H1 (cell line): ENCODE data around the gene FEV. TPM values are rescaled to one million over a fixed set of nuclear protein-coding genes. Genes with fewer than 3 reads are reported as not detected.

Experiments used
- CTCF ChIA-PET: fragments of 300-600 bp; sonication (Branson Sonifier 250); formaldehyde crosslinking; loops from one replicate; lab custom pipeline; 2021; ENCODE audit not compliant: partially characterized antibody; lab: Charles Lee
- POLR2A ChIA-PET: fragments of 300-600 bp; sonication (Branson Sonifier 250); formaldehyde crosslinking; loops from one replicate; lab custom pipeline; 2021; ENCODE audit warnings: inconsistent platforms; ENCODE audit not compliant: partially characterized antibody; lab: Charles Lee
- DNase-seq, 2 experiments: peaks; one replicate each; pipeline versions ENCODE4 v3.0.0 to v3.0.0-alpha.2; 2010 to 2022; ENCODE audit warnings: low spot score in 2 of 2, low read depth in 1 of 2, mixed read lengths in 1 of 2
- FAIRE-seq: peaks from 2 replicates; lab custom pipeline; 2011; peaks lifted over from hg19 to GRCh38; lab: Jason Lieb, UNC
- H2AFZ ChIP-seq: 2 replicates; pipeline ENCODE4 v1.8.1; 2012; ENCODE audit warnings: low read length, inconsistent platforms
- H2AK5ac ChIP-seq: 2 replicates; pipeline ENCODE4 v1.6.1; 2013; ENCODE audit warnings: low read depth, low read length
- H2BK120ac ChIP-seq: replicated peaks from 2 replicates; pipeline ENCODE3; 2013; ENCODE audit warnings: low read depth, low read length, inconsistent platforms
- H2BK12ac ChIP-seq: 2 replicates; pipeline ENCODE4 v1.6.1; 2013; ENCODE audit warnings: low read depth, low read length
- H2BK15ac ChIP-seq: 2 replicates; pipeline ENCODE4 v1.6.1; 2013; ENCODE audit warnings: low read length
- H2BK20ac ChIP-seq: 2 replicates; pipeline ENCODE4 v1.6.1; 2013; ENCODE audit warnings: low read length
- H2BK5ac ChIP-seq: 2 replicates; pipeline ENCODE4 v1.6.1; 2013; ENCODE audit warnings: low read depth, low read length
- H3K14ac ChIP-seq: 2 replicates; pipeline ENCODE4 v1.6.1; 2013; ENCODE audit warnings: inconsistent platforms; ENCODE audit not compliant: insufficient read length
- H3K18ac ChIP-seq: 2 replicates; pipeline ENCODE4 v1.6.1; 2013; ENCODE audit warnings: low read length; ENCODE audit errors: extremely low read depth
- H3K23ac ChIP-seq: 2 replicates; pipeline ENCODE4 v1.6.1; 2013; ENCODE audit warnings: inconsistent platforms; ENCODE audit not compliant: insufficient read length
- H3K23me2 ChIP-seq: 2 replicates; pipeline ENCODE4 v1.6.1; 2013; ENCODE audit warnings: low read depth, low read length
- H3K27ac ChIP-seq: 2 replicates; pipeline ENCODE4 v1.6.1; 2011; ENCODE audit warnings: low read depth, low read length, inconsistent platforms
- H3K27me3 ChIP-seq, 4 experiments: replicated peaks in 1 of 4; 1 replicate in 1 of 4; 2 replicates in 3 of 4; pipeline versions ENCODE4 v1.6.1 to v1.8.1; 2011 to 2013; ENCODE audit warnings: low read length in 3 of 4, mild to moderate bottlenecking in 3 of 4, inconsistent platforms in 2 of 4, mixed read lengths in 2 of 4, moderate library complexity in 1 of 4; ENCODE audit not compliant: control insufficient read depth in 3 of 4, insufficient read depth in 3 of 4; ENCODE audit errors: extremely low read depth in 1 of 4
- H3K36me3 ChIP-seq, 4 experiments: 2 replicates each; pipeline versions ENCODE4 v1.6.1 to v1.8.1; 2011 to 2013; ENCODE audit warnings: mild to moderate bottlenecking in 4 of 4, low read length in 3 of 4, moderate library complexity in 2 of 4, control low read depth in 1 of 4, inconsistent platforms in 1 of 4; ENCODE audit not compliant: insufficient read depth in 4 of 4, control insufficient read depth in 2 of 4
- H3K4ac ChIP-seq: replicated peaks from 2 replicates; pipeline ENCODE3; 2013; ENCODE audit warnings: low read length, low read depth, mixed read lengths, inconsistent platforms; ENCODE audit not compliant: insufficient read length
- H3K4me1 ChIP-seq, 4 experiments: replicated peaks in 1 of 4; 1 replicate in 1 of 4; 2 replicates in 3 of 4; pipeline versions ENCODE4 v1.6.1 to v1.8.1; 2011 to 2013; ENCODE audit warnings: low read length in 3 of 4, inconsistent platforms in 2 of 4, mixed read lengths in 1 of 4; ENCODE audit not compliant: insufficient read depth in 4 of 4, control insufficient read depth in 3 of 4
- H3K4me2 ChIP-seq, 2 experiments: 2 replicates each; pipeline versions ENCODE4 v1.6.1 to v1.8.1; 2011 to 2013; ENCODE audit warnings: low read depth in 2 of 2, low read length in 2 of 2, control low read depth in 1 of 2, inconsistent platforms in 1 of 2, mild to moderate bottlenecking in 1 of 2; ENCODE audit not compliant: insufficient read depth in 1 of 2
- H3K4me3 ChIP-seq, 4 experiments: fragments of 200-600, 300-600 bp in 1 of 4; sonication (generic), shearing (Covaris generic), sonication (Bioruptor Twin) in 1 of 4; 2 replicates each; pipeline versions ENCODE4 v1.5.1 to v1.8.1; 2011 to 2016; ENCODE audit warnings: low read length in 4 of 4, low read depth in 3 of 4, control low read depth in 2 of 4, inconsistent platforms in 2 of 4, mild to moderate bottlenecking in 2 of 4, mixed read lengths in 1 of 4, moderate library complexity in 1 of 4; ENCODE audit not compliant: insufficient read depth in 2 of 4; ENCODE audit errors: extremely low read depth in 1 of 4
- H3K56ac ChIP-seq: replicated peaks from 2 replicates; pipeline ENCODE3; 2013; ENCODE audit warnings: low read depth, mild to moderate bottlenecking, mixed read lengths, low read length, inconsistent platforms; ENCODE audit not compliant: insufficient read length
- H3K79me1 ChIP-seq: 2 replicates; pipeline ENCODE4 v1.6.1; 2013; ENCODE audit warnings: low read depth, low read length, control low read depth
- H3K79me2 ChIP-seq, 2 experiments: 2 replicates each; pipeline versions ENCODE4 v1.6.1 to v1.8.1; 2012 to 2013; ENCODE audit warnings: low read length in 2 of 2, mild to moderate bottlenecking in 2 of 2, inconsistent platforms in 1 of 2; ENCODE audit not compliant: insufficient read depth in 2 of 2, control insufficient read depth in 1 of 2
- H3K9ac ChIP-seq, 4 experiments: replicated peaks in 1 of 4; 1 replicate in 1 of 4; 2 replicates in 3 of 4; pipeline versions ENCODE4 v1.6.1 to v1.8.1; 2011 to 2013; ENCODE audit warnings: low read depth in 3 of 4, low read length in 3 of 4, control low read depth in 2 of 4, mild to moderate bottlenecking in 2 of 4, moderate library complexity in 2 of 4, inconsistent platforms in 1 of 4; ENCODE audit errors: extremely low read depth in 1 of 4
- H3K9me3 ChIP-seq, 2 experiments: 2 replicates each; pipeline versions ENCODE4 v1.6.1 to v1.8.1; 2012 to 2013; ENCODE audit warnings: mild to moderate bottlenecking in 2 of 2, moderate library complexity in 2 of 2, control low read depth in 1 of 2, inconsistent platforms in 1 of 2, low read depth in 1 of 2, low read length in 1 of 2, mixed read lengths in 1 of 2; ENCODE audit not compliant: insufficient read depth in 2 of 2
- H4K20me1 ChIP-seq, 2 experiments: replicated peaks in 1 of 2; 2 replicates each; pipeline versions ENCODE3 to v1.8.1; 2011 to 2013; ENCODE audit warnings: inconsistent platforms in 2 of 2, low read length in 2 of 2, mild to moderate bottlenecking in 1 of 2; ENCODE audit not compliant: insufficient read depth in 2 of 2, control insufficient read depth in 1 of 2
- H4K5ac ChIP-seq: 2 replicates; pipeline ENCODE4 v1.6.1; 2013; ENCODE audit warnings: low read length, low read depth, mixed read lengths, inconsistent platforms; ENCODE audit not compliant: insufficient read length
- H4K8ac ChIP-seq: 2 replicates; pipeline ENCODE4 v1.8.0; 2013; ENCODE audit warnings: mild to moderate bottlenecking, moderate library complexity, low read length, inconsistent platforms; ENCODE audit not compliant: insufficient read depth; ENCODE audit errors: extremely low read depth
- H4K91ac ChIP-seq: replicated peaks from 2 replicates; pipeline ENCODE3; 2013; ENCODE audit warnings: low read length, mixed read lengths, inconsistent platforms; ENCODE audit not compliant: insufficient read length
- BACH1 ChIP-seq: IDR thresholded peaks from 2 replicates; pipeline ENCODE4 v1.6.1; 2012; ENCODE audit warnings: low read length, improper control_type of control experiment
- CBX8 ChIP-seq: fragments of 300-800, 300-1000 bp; sonication (generic); IDR thresholded peaks from 2 replicates; pipeline ENCODE4 v1.7.1; 2016; ENCODE audit warnings: low read depth, low read length, borderline replicate concordance
- CHD1 ChIP-seq: IDR thresholded peaks from 2 replicates; pipeline ENCODE4 v1.6.1; 2012; ENCODE audit warnings: low read depth, low read length, improper control_type of control experiment
- EP300 ChIP-seq, 2 experiments: IDR thresholded peaks; 1 replicate in 1 of 2; 2 replicates in 1 of 2; pipeline ENCODE4 v1.6.1; 2011 to 2012; ENCODE audit warnings: low read depth in 2 of 2, low read length in 2 of 2, mild to moderate bottlenecking in 2 of 2, borderline replicate concordance in 1 of 2, inconsistent platforms in 1 of 2, moderate library complexity in 1 of 2
- HDAC6 ChIP-seq: IDR thresholded peaks from one replicate; pipeline ENCODE4 v1.7.1; 2012; ENCODE audit warnings: low read depth, mild to moderate bottlenecking, inconsistent platforms, low read length, moderate library complexity
- JUN ChIP-seq: IDR thresholded peaks from 2 replicates; pipeline ENCODE4 v1.6.1; 2011; ENCODE audit warnings: low read depth, mild to moderate bottlenecking, improper control_type of control experiment, low read length
- PHF8 ChIP-seq: fragments of 200-600 bp; sonication (generic); conservative IDR thresholded peaks from 2 replicates; pipeline ENCODE4 v1.7.1; 2012; ENCODE audit warnings: low read depth, mild to moderate bottlenecking, inconsistent platforms, low read length, moderate library complexity
- SAP30 ChIP-seq: fragments of 300-600 bp; sonication (generic); IDR thresholded peaks from 2 replicates; pipeline ENCODE4 v1.7.1; 2012; ENCODE audit warnings: low read length, moderate library complexity, mild to moderate bottlenecking, inconsistent platforms; ENCODE audit not compliant: insufficient read depth, insufficient replicate concordance
- SP2 ChIP-seq: IDR thresholded peaks from 2 replicates; pipeline ENCODE4 v1.6.1; 2012; ENCODE audit warnings: mild to moderate bottlenecking, low read length, inconsistent platforms
- TAF1 ChIP-seq: IDR thresholded peaks from 2 replicates; pipeline ENCODE4 v1.6.1; 2011; ENCODE audit warnings: mild to moderate bottlenecking, low read depth, low read length
- WGBS, 2 experiments: shearing (Covaris generic) in 1 of 2; methylation state at CpG; one replicate each; pipeline versions ENCODE4 v1.1.6 to v1.1.7; 2013 to 2015; ENCODE audit warnings: low lambda C conversion rate in 2 of 2, mixed read lengths in 2 of 2, inconsistent platforms in 1 of 2, low coverage in 1 of 2, missing lambda C conversion rate in 1 of 2; ENCODE audit not compliant: insufficient replicate concordance in 2 of 2, insufficient coverage in 1 of 2, insufficient read length in 1 of 2; ENCODE audit errors: extremely low coverage in 1 of 2, missing lambda C conversion rate in 1 of 2; 5-methylcytosine and 5-hydroxymethylcytosine counted together
- polyA plus RNA-seq, 7 experiments: library from polyadenylated mRNA; depleted of rRNA in 3 of 7; stranded (reverse) in 5 of 7; unstranded in 2 of 7; fragments of >200 nt in 5 of 7; fragments of 200-250 nt in 2 of 7; gene quantifications; 1 replicate in 5 of 7; 2 replicates in 1 of 7; 4 replicates in 1 of 7; pipeline versions ENCODE4 v1.2.1 to v1.2.3, GENCODE V29; 2011 to 2013; ENCODE audit warnings: missing spikeins in 2 of 7, mixed read lengths in 2 of 7
- total RNA-seq: library from RNA; stranded (reverse); fragmentation: NEBNext Ultra II Directional; extraction: Animal tissue kit (Norgen Biotek cat#: 25700); gene quantifications from 2 replicates; pipeline ENCODE4 v1.2.1, GENCODE V29; 2021
- TF ChIP-seq, protein P1 (sequence below): IDR thresholded peaks from 2 replicates; pipeline ENCODE4 v1.6.1; 2011; ENCODE audit warnings: low read depth, mild to moderate bottlenecking, low read length; ENCODE audit not compliant: insufficient read depth

FEV gene
- total and polyA plus RNA-seq, 2 of the 8 experiments (the other 6 are each of a cell fraction or from before 2014, with no cell fraction given), result not detected

DNA sequence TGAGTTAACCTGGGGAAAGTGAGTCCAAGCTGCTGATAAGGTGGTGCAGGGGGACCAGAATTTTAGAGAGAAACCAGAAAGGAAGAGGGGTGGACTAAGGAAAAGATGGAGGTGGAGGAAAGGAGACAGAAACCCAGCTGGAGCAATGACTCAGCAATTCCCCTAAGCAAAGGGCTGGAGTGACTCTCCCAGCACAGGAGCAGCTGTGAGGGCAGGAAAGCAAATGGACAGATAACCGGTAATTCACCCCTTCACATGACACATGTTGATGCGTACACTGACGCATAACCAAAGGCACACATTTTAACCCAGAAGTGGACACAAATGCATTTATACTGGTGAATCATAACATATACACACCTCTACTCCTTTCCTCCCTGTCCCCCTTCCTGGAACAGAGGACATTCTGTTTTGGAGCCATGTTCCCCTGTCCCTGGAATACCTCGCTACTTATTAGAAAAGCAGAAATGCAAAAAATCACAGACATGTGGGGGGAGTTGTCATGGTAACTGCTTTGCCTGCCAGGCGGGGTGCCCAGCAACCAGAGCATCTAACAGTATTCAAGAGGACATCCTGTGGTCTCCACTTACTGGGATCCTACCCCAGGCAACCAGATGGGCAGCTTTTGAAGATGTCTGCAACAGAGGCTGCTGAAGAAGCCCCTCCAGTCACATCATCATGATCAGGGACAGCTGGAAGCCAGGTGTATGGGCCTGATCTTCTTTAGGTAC, 20.8 kb downstream of the FEV start:
- Histone ChIP-seq H2BK5ac (peak overlapping the region; percentile 61; the same call in 1 of the 2 replicates), H3K9me3 (peaks cover 0 to 2% of the 10 kb centered on the region in 2 experiments; a peak in 1 of 4 replicates), H2BK12ac (0 out of 2 replicates have a peak overlapping the region, but pooled peaks have one; percentile 18), H3K36me3 (peaks cover 0 to 15% (median 0%) of the 10 kb centered on the region in 4 experiments; a peak in 1 of 8 replicates), H3K79me1 (no peaks in the 10 kb centered on the region), H2BK120ac (no peak overlapping the region), H3K79me2 (no peaks in the 10 kb centered on the region), H3K4me3 (no peak overlapping the region), H3K27ac (no peak overlapping the region), H3K4me2 (peak overlapping the region; percentile 84 to 86; a peak in 3 of 4 replicates), H2BK20ac (no peak overlapping the region), H2BK15ac (no peak overlapping the region), H3K14ac (no peak overlapping the region), H3K23ac (no peak overlapping the region), H3K56ac (no peak overlapping the region), H3K9ac (no peak overlapping the region), H2AK5ac (no peak overlapping the region), H2AFZ (no peak overlapping the region), H3K27me3 (peaks cover 25 to 36% (median 32%) of the 10 kb centered on the region in 4 experiments), H3K4ac (no peak overlapping the region), H4K8ac (no peak overlapping the region), H3K23me2 (peaks cover 9% of the 10 kb centered on the region), H3K4me1 (peaks cover 9 to 26% (median 16%) of the 10 kb centered on the region in 4 experiments), H4K20me1 (peaks cover 2 to 12% of the 10 kb centered on the region in 2 experiments), H3K18ac (no peak overlapping the region), H4K91ac (no peak overlapping the region), H4K5ac (no peak overlapping the region)
- WGBS, 2 experiments, result 80% methylated on average over 5 of the region's 5 CpGs; no CpG with 5 or more reads in 1 of the 2 experiments
- FAIRE-seq (no peak), DNase-seq (no peak)
- ChIA-PET POLR2A (interaction anchor here (1.6 kb wide), 1 partner anchor 11 kb away, joined by 3 read pairs; no protein-coding TSS in a partner anchor), CTCF (interaction anchor here (0.6 to 3.7 kb wide), 9 partner anchors 11 to 121 kb away, joined by 3 to 28 read pairs (median 4); no protein-coding TSS in a partner anchor)
- TF ChIP-seq CHD1, result no peak
- TF ChIP-seq BACH1, result peak; percentile 91
- no peak for TF ChIP-seq PHF8
- no peak for TF ChIP-seq CBX8
- TF ChIP-seq SP2, result no peak
- TF ChIP-seq HDAC6, result no peak
- no peak for TF ChIP-seq EP300 (IDR thresholded peaks at IDR 0.05; ENCODE audit: borderline replicate concordance in 1 of 2, low read depth in 2 of 2, low read length in 2 of 2)
- TF ChIP-seq, protein P1, sequence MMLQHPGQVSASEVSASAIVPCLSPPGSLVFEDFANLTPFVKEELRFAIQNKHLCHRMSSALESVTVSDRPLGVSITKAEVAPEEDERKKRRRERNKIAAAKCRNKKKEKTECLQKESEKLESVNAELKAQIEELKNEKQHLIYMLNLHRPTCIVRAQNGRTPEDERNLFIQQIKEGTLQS, result no peak
- no peak for TF ChIP-seq SAP30
- no peak for TF ChIP-seq JUN
- TF ChIP-seq TAF1, result peak; percentile 39; the same call in 1 of the 2 replicates
